ENCODE measurements around the gene FOXL1. TPM values are rescaled to one million over a fixed set of nuclear protein-coding genes. Genes with fewer than 3 reads are reported as not detected.

Gene FOXL1
- total RNA-seq, 2 donors from 2014 or later, result 0.37 TPM; not detected in 1

- TF ChIP-seq CTCF (conservative IDR thresholded peaks at IDR 0.05), result no peak
- H3K9me3 Mint-ChIP-seq, result no peaks in the 10 kb centered on the region
- H3K27ac Mint-ChIP-seq, result no peak overlapping the region
- WGBS, 2 experiments (ENCODE audit: insufficient coverage in 1 of 2, insufficient read length in 1 of 2), result 81 to 93% methylated on average over 4 of the region's 4 CpGs
- Histone ChIP-seq H3K36me3 (ENCODE audit: control insufficient read depth, insufficient read depth, low read length) (no peaks in the 10 kb centered on the region), H3K9me3 (ENCODE audit: control insufficient read depth, low read length) (no peaks in the 10 kb centered on the region), H3K27ac (ENCODE audit: low read depth, low read length) (no peak overlapping the region), H3K4me1 (ENCODE audit: control insufficient read depth, insufficient read depth, low read length) (peaks cover 11% of the 10 kb centered on the region), H3K4me3 (ENCODE audit: low read length) (no peak overlapping the region), H3K27me3 (ENCODE audit: control insufficient read depth, insufficient read depth, low read length, poor library complexity, severe bottlenecking) (peaks cover 99% of the 10 kb centered on the region), H3K9ac (ENCODE audit: extremely low read depth, low read length, poor library complexity, severe bottlenecking) (no peak overlapping the region)
- peaks cover 98% of the 10 kb centered on the region for H3K27me3 Mint-ChIP-seq (ENCODE audit: insufficient read depth)
- peak; percentile 38 for DNase-seq
- H3K4me3 Mint-ChIP-seq, result no peak overlapping the region
- H3K36me3 Mint-ChIP-seq (ENCODE audit: low read depth), result no peaks in the 10 kb centered on the region
- H3K4me1 Mint-ChIP-seq, result peaks cover 34% of the 10 kb centered on the region
Measured at GRCh38 chr16:86574646-86575045, 3.7 kb upstream of the FOXL1 start.

GRCh38 chr16:86575095-86575685, 3.2 kb upstream of the FOXL1 start:
- Mint-ChIP-seq H3K27me3 (ENCODE audit: insufficient read depth) (peaks cover 98% of the 10 kb centered on the region), H3K4me3 (peak overlapping the region; percentile 67), H3K9me3 (no peaks in the 10 kb centered on the region), H3K36me3 (ENCODE audit: low read depth) (no peaks in the 10 kb centered on the region), H3K27ac (no peak overlapping the region), H3K4me1 (peaks cover 36% of the 10 kb centered on the region)
- no peak overlapping the region for H3K27ac ChIP-seq (ENCODE audit: low read depth, low read length)
- no peak for TF ChIP-seq CTCF (conservative IDR thresholded peaks at IDR 0.05)
- peak overlapping the region; percentile 84 for H3K4me3 ChIP-seq (ENCODE audit: low read length)
- H3K36me3 ChIP-seq (ENCODE audit: control insufficient read depth, insufficient read depth, low read length), result no peaks in the 10 kb centered on the region
- no peaks in the 10 kb centered on the region for H3K9me3 ChIP-seq (ENCODE audit: control insufficient read depth, low read length)
- peaks cover 11% of the 10 kb centered on the region for H3K4me1 ChIP-seq (ENCODE audit: control insufficient read depth, insufficient read depth, low read length)
- DNase-seq, result no peak
- no peak overlapping the region for H3K9ac ChIP-seq (ENCODE audit: extremely low read depth, low read length, poor library complexity, severe bottlenecking)
- WGBS, 2 experiments (ENCODE audit: insufficient coverage in 1 of 2, insufficient read length in 1 of 2), result 63 to 72% methylated on average over 16 to 17 of the region's 17 CpGs
- peaks cover 99% of the 10 kb centered on the region for H3K27me3 ChIP-seq (ENCODE audit: control insufficient read depth, insufficient read depth, low read length, poor library complexity, severe bottlenecking)

- Histone ChIP-seq H3K27me3 (ENCODE audit: control insufficient read depth, insufficient read depth, low read length, poor library complexity, severe bottlenecking) (peaks cover 99% of the 10 kb centered on the region), H3K9ac (ENCODE audit: extremely low read depth, low read length, poor library complexity, severe bottlenecking) (no peak overlapping the region), H3K4me3 (ENCODE audit: low read length) (peak overlapping the region; percentile 84), H3K9me3 (ENCODE audit: control insufficient read depth, low read length) (no peaks in the 10 kb centered on the region), H3K27ac (ENCODE audit: low read depth, low read length) (no peak overlapping the region), H3K36me3 (ENCODE audit: control insufficient read depth, insufficient read depth, low read length) (no peaks in the 10 kb centered on the region), H3K4me1 (ENCODE audit: control insufficient read depth, insufficient read depth, low read length) (peaks cover 7% of the 10 kb centered on the region)
- DNase-seq, result peak; percentile 98
- 1 to 4% methylated on average over 16 to 54 of the region's 54 CpGs for WGBS, 2 experiments (ENCODE audit: insufficient coverage in 1 of 2, insufficient read length in 1 of 2)
- no peaks in the 10 kb centered on the region for H3K36me3 Mint-ChIP-seq (ENCODE audit: low read depth)
- H3K27ac Mint-ChIP-seq, result peak overlapping the region; percentile 30
- H3K4me1 Mint-ChIP-seq, result peaks cover 29% of the 10 kb centered on the region
- peaks cover 98% of the 10 kb centered on the region for H3K27me3 Mint-ChIP-seq (ENCODE audit: insufficient read depth)
- no peaks in the 10 kb centered on the region for H3K9me3 Mint-ChIP-seq
- peak; percentile 83 for TF ChIP-seq CTCF (conservative IDR thresholded peaks at IDR 0.05)
- peak overlapping the region; percentile 67 for H3K4me3 Mint-ChIP-seq
Measured at GRCh38 chr16:86575754-86576557, 2.4 kb upstream of the FOXL1 start.

Measured in endodermal cell (in vitro differentiated cells).